Measurements from ENCODE around the gene IL26.
A peak's percentile ranks its signal among the peaks of the same experiment; 100 is the strongest.

Gene IL26

DNA sequence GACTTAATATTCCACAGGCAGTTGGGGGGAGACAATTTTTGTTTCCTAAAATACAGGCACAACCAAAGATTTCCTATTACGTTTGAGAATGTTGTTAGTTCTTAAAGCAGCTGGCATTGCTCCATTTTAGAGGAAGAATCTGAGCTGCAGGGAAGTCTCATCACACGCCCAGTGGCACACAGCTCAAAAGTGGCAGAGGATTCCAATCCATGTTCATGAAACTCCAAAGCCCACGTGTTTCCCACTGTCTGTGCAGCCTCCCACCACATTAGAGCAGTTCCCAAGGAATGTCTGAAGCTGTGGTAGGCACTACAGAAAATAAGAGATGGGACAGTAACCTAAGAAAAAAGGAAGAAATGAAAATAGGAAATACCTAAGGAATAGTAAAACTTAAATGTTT lies 6.1 kb upstream of the IL26 start:
- TF ChIP-seq GATA2 (IDR thresholded peaks at IDR 0.05; ENCODE audit: low read depth, low read length) (no peak), GATA3 (IDR thresholded peaks at IDR 0.05; ENCODE audit: low read depth, low read length) (no peak)

GRCh38 chr12:68231229-68231628 lies 5.6 kb upstream of the IL26 start:
- TF ChIP-seq GATA3 (IDR thresholded peaks at IDR 0.05; ENCODE audit: low read depth, low read length) = no peak
- TF ChIP-seq GATA2 (IDR thresholded peaks at IDR 0.05; ENCODE audit: low read depth, low read length) = no peak

GRCh38 chr12:68229956-68230355 lies 4.3 kb upstream of the IL26 start:
- no peak for TF ChIP-seq GATA2 (IDR thresholded peaks at IDR 0.05; ENCODE audit: low read depth, low read length)
- TF ChIP-seq GATA3 (IDR thresholded peaks at IDR 0.05; ENCODE audit: low read depth, low read length) = no peak

DNA sequence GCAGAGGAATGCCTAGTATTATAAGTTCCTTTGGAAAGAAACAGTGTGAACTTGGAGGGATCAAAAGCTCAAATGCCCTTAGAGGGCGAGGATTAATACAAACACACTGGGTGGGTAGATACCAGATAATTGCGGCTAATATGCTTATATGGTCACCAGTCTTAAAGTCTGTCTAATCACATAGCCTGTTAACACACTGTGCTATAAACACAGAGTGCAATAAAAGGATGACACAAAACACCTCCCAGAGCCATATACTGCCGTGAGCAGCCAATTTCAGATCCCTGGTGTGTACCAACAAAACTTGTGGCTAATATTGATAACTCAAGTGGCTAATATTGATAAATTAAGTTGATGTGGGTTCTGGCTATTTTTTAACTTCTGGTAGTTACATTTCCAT lies 1.7 kb upstream of the IL26 start:
- TF ChIP-seq GATA2 (IDR thresholded peaks at IDR 0.05; ENCODE audit: low read depth, low read length) (no peak), GATA3 (IDR thresholded peaks at IDR 0.05; ENCODE audit: low read depth, low read length) (no peak)

DNA sequence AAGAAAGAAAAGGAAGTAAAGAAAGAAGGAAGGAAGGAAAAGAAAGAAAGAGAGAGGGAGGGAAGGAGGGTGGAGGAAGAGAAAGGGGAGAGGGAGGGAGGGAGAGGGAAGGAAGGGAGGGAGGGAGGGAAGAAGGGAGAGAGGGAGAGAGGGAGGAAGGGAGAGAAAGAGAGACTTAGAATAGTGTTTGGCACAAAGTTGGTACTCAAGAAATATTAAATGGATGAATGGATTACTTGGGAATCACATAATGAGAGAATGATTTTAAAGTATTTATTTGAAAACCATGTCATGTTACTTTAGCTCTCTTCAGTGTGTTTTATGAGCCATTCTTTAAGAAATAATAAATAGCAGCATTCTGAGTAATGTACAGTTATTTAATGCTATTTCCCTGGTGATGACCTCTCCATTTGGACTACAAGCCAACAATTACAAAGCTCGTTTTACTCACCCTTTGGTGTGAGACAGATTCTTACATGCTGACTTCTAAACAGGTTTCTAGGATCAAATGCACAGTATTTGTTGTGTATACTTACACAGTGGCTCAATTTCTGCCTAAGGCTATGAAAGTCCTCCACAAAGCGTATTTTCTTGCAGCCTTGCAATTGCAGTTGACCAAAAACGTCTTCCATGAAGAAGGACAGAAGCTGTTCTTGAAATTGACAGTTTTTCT lies 861 bp downstream of the IL26 start:
- TF ChIP-seq GATA3 (IDR thresholded peaks at IDR 0.05; ENCODE audit: low read depth, low read length) (no peak), GATA2 (IDR thresholded peaks at IDR 0.05; ENCODE audit: low read depth, low read length) (no peak)

DNA sequence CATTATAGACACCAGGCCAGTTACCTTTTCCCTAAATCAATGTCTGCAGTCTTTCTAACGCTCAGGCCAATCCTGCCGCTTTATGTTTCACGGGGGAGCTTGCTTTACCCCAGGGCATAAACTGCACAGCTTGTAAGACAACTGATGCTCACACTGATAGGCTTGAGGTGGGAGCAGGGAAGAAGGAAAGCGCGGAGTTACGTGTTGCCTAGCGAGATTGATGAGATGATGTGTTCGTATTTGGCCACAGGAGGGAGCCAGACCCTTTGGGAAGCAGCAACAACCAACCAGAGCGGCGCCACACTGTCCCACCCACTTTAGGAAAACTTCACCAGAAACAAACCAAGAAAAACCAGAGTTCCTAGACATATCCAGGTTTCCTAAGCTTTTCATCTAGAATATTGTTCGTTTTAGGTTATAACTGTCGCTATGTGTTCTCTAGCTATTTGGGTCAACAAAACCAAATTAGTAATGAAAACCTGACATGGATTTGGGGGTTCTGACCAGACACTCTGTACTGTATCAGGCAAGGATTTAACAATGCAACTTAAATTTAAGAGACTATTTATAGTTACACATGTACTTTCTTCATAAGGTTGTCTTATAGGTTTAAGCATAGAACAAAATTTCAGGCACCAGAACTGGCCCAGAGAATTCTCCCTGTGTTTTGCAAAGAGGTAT lies 2.4 kb downstream of the IL26 start:
- TF ChIP-seq GATA3 (IDR thresholded peaks at IDR 0.05; ENCODE audit: low read depth, low read length) (peak; percentile 38; the same call in 1 of the 2 replicates), GATA2 (IDR thresholded peaks at IDR 0.05; ENCODE audit: low read depth, low read length) (peak; percentile 80)

GRCh38 chr12:68222326-68222725 lies 3.3 kb downstream of the IL26 start:
- no peak for TF ChIP-seq GATA2 (IDR thresholded peaks at IDR 0.05; ENCODE audit: low read depth, low read length)
- TF ChIP-seq GATA3 (IDR thresholded peaks at IDR 0.05; ENCODE audit: low read depth, low read length) = no peak

DNA sequence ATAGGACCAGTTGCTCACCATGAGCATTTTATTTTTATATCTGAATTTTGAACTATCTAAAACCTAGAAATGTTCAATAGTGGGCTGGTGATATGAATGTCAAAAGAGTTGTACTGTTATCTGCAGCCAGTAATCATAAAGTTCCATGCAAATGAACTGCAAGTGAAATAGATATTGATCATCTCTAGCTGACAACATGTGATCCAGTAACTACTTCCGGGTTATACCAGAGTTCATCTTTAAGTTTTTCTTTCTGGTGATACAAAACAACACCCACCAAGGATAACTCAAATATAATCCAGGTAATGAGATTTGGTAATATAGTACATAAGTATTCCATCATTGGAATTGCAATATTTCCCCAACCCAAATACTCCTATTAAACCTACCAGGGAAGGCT lies 4.1 kb downstream of the IL26 start:
- TF ChIP-seq GATA3 (IDR thresholded peaks at IDR 0.05; ENCODE audit: low read depth, low read length) = no peak
- TF ChIP-seq GATA2 (IDR thresholded peaks at IDR 0.05; ENCODE audit: low read depth, low read length) = no peak

GRCh38 chr12:68210875-68211274 lies 14.7 kb downstream of the IL26 start:
- TF ChIP-seq GATA3 (IDR thresholded peaks at IDR 0.05; ENCODE audit: low read depth, low read length) = no peak
- TF ChIP-seq GATA2 (IDR thresholded peaks at IDR 0.05; ENCODE audit: low read depth, low read length) = no peak

GRCh38 chr12:68209048-68209728 lies 16.4 kb downstream of the IL26 start:
- peak; percentile 35; the same call in 1 of the 2 replicates for TF ChIP-seq GATA2 (IDR thresholded peaks at IDR 0.05; ENCODE audit: low read depth, low read length)

DNA sequence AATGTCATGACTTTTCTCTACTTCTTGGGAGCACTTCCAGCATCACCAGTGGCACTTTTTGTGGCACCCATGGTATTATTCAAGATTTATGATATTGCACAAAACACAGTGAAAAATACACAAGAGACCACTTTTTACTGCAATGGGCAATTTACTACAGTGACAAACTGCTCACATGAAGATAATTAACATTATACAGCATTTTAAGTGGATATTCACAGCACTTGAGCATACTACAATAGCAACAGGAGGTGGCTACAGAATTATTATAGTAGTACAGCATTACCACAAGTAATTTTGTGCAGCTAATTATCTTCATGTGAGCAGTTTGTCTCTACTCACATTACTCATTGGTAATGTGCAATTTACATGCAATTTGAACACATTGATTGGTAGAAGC lies 18.3 kb downstream of the IL26 start:
- TF ChIP-seq GATA3 (IDR thresholded peaks at IDR 0.05; ENCODE audit: low read depth, low read length) (no peak), GATA2 (IDR thresholded peaks at IDR 0.05; ENCODE audit: low read depth, low read length) (no peak)

DNA sequence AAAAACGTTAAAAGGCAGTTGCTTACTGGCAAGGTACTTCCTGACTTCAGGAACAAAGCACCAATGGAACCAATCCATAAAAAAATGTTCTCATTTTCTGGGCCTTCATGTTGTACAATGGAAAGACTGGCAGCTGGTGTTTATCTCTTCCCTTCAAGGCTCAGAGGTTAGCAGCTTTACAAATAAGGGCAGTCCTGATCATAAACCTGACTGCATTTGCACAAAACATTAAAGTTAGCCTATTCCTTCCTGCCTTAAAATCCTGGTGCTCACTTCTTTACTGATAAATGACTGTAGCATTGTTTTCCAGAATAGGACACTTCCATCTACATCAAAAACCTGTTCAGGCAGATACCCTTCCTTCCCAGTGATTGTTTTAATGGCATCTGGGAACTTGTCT lies 19.2 kb downstream of the IL26 start:
- TF ChIP-seq GATA2 (IDR thresholded peaks at IDR 0.05; ENCODE audit: low read depth, low read length) (no peak), GATA3 (IDR thresholded peaks at IDR 0.05; ENCODE audit: low read depth, low read length) (no peak)

DNA sequence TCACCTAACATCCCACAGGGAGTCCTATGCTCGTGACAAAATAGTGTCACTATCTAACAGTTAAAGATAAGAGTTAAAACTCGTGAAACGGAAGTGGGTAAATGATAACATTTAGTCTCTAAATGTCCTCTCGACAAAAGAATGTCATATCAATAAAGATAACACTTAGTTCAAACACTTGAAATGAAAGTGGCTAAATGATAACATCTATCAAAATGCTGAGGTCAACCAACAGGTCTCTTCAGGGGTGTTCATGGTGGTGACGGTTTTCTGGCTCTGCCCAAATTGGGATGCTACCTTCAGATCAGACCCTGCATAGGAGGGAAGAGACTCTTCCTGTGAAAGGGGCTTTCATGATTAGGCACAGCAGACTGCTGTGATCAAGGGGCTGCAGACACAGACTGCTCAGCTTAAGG lies 22.1 kb downstream of the IL26 start:
- TF ChIP-seq GATA3 (IDR thresholded peaks at IDR 0.05; ENCODE audit: low read depth, low read length) (no peak), GATA2 (IDR thresholded peaks at IDR 0.05; ENCODE audit: low read depth, low read length) (no peak)

DNA sequence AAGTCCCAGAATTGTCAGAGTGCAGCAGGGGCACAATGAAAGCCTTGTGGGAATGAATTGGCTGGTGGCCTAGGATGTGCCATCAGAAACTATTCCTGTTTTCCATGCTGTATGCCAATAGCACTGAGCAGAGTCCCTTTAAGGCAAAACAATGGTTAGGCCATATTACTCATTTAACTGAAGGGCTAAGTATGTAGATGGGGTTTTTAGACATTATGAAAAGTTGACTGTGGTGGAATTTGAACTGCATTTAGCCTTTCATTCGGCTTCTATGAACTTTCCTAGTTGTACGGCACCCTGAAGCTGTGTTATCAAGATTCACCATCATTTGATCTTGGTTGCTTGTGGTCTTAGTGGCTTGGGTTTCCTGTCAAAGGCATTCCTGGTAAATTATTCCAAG lies 24.8 kb downstream of the IL26 start:
- TF ChIP-seq GATA2 (IDR thresholded peaks at IDR 0.05; ENCODE audit: low read depth, low read length) = no peak
- TF ChIP-seq GATA3 (IDR thresholded peaks at IDR 0.05; ENCODE audit: low read depth, low read length) = no peak

GRCh38 chr12:68199127-68199526 lies 26.5 kb downstream of the IL26 start:
- no peak for TF ChIP-seq GATA2 (IDR thresholded peaks at IDR 0.05; ENCODE audit: low read depth, low read length)
- no peak for TF ChIP-seq GATA3 (IDR thresholded peaks at IDR 0.05; ENCODE audit: low read depth, low read length)
